Measurements from ENCODE around the gene GFRA3. TPM values are rescaled to one million over a fixed set of nuclear protein-coding genes. Genes with fewer than 3 reads are reported as not detected.
A peak's percentile ranks its signal among the peaks of the same experiment; 100 is the strongest.

The GFRA3 gene
- total RNA-seq, 3 donors from 2014 or later = not detected

DNA sequence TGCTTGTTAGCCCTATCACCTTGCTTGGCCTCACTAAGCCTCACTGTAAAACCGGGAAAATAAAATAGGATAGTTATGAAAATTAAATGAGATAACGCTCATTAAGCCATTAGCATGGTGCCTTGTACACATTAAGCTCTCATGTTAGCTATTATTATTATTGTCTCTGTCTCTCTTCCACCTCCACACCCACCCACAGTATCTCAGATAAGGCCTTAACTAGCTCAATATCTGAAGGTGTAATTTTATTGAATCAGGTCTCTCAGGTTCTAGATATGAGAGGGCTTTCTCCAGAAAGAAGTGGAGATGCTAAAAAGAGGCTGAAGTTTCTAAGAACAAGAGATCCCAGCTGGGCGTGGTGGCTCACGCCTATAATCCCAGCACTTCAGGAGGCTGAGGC, 27.6 kb downstream of the GFRA3 start:
- Histone ChIP-seq H3K4me1 (no peaks in the 10 kb centered on the region), H3K36me3 (no peaks in the 10 kb centered on the region), H3K27ac (no peak overlapping the region), H3K9me3 (no peaks in the 10 kb centered on the region), H3K27me3 (no peaks in the 10 kb centered on the region), H3K4me3 (no peak overlapping the region)
- intact Hi-C loops (cut with DNase I; ENCODE audit: low total_unique reads) = no loop called here
- no peak for DNase-seq (ENCODE audit: low spot score in 2 of 2)
- TF ChIP-seq CTCF (IDR thresholded peaks at IDR 0.05) (no peak), POLR2AphosphoS5 (IDR thresholded peaks at IDR 0.05) (no peak), POLR2A (IDR thresholded peaks at IDR 0.05) (no peak)

GRCh38 chr5:138246334-138246733, 28.1 kb downstream of the GFRA3 start:
- Histone ChIP-seq H3K27me3 (no peaks in the 10 kb centered on the region), H3K36me3 (no peaks in the 10 kb centered on the region), H3K9me3 (no peaks in the 10 kb centered on the region), H3K27ac (no peak overlapping the region), H3K4me1 (no peaks in the 10 kb centered on the region), H3K4me3 (no peak overlapping the region)
- DNase-seq (ENCODE audit: low spot score in 2 of 2) = no peak
- intact Hi-C loops (cut with DNase I; ENCODE audit: low total_unique reads) = no loop called here
- TF ChIP-seq CTCF (IDR thresholded peaks at IDR 0.05) = no peak
- no peak for TF ChIP-seq POLR2A (IDR thresholded peaks at IDR 0.05)
- no peak for TF ChIP-seq POLR2AphosphoS5 (IDR thresholded peaks at IDR 0.05)

- intact Hi-C loops (cut with DNase I; ENCODE audit: low total_unique reads) = no loop called here
- Histone ChIP-seq H3K27ac (no peak overlapping the region), H3K36me3 (no peaks in the 10 kb centered on the region)
Observed at GRCh38 chr5:138245717-138246116, 28.7 kb downstream of the GFRA3 start.

GRCh38 chr5:138243794-138244193, 30.6 kb downstream of the GFRA3 start:
- Histone ChIP-seq H3K4me3 (no peak overlapping the region), H3K9me3 (no peaks in the 10 kb centered on the region), H3K27ac (no peak overlapping the region), H3K27me3 (no peaks in the 10 kb centered on the region), H3K36me3 (no peaks in the 10 kb centered on the region), H3K4me1 (no peaks in the 10 kb centered on the region)
- intact Hi-C loops (cut with DNase I; ENCODE audit: low total_unique reads) = no loop called here
- TF ChIP-seq POLR2A (IDR thresholded peaks at IDR 0.05) (no peak), CTCF (IDR thresholded peaks at IDR 0.05) (no peak), POLR2AphosphoS5 (IDR thresholded peaks at IDR 0.05) (no peak)
- DNase-seq (ENCODE audit: low spot score in 2 of 2) = peak in 1 of 2 donors; percentile 30

More at GRCh38 chr5:138245717-138246116, 28.7 kb downstream of the GFRA3 start:
- no peak overlapping the region for H3K4me3 ChIP-seq
- H3K4me1 ChIP-seq = no peaks in the 10 kb centered on the region
- H3K27me3 ChIP-seq = no peaks in the 10 kb centered on the region
- no peak for DNase-seq (ENCODE audit: low spot score in 2 of 2)
- TF ChIP-seq CTCF (IDR thresholded peaks at IDR 0.05) (no peak), POLR2A (IDR thresholded peaks at IDR 0.05) (no peak), POLR2AphosphoS5 (IDR thresholded peaks at IDR 0.05) (no peak)
- no peaks in the 10 kb centered on the region for H3K9me3 ChIP-seq

DNA sequence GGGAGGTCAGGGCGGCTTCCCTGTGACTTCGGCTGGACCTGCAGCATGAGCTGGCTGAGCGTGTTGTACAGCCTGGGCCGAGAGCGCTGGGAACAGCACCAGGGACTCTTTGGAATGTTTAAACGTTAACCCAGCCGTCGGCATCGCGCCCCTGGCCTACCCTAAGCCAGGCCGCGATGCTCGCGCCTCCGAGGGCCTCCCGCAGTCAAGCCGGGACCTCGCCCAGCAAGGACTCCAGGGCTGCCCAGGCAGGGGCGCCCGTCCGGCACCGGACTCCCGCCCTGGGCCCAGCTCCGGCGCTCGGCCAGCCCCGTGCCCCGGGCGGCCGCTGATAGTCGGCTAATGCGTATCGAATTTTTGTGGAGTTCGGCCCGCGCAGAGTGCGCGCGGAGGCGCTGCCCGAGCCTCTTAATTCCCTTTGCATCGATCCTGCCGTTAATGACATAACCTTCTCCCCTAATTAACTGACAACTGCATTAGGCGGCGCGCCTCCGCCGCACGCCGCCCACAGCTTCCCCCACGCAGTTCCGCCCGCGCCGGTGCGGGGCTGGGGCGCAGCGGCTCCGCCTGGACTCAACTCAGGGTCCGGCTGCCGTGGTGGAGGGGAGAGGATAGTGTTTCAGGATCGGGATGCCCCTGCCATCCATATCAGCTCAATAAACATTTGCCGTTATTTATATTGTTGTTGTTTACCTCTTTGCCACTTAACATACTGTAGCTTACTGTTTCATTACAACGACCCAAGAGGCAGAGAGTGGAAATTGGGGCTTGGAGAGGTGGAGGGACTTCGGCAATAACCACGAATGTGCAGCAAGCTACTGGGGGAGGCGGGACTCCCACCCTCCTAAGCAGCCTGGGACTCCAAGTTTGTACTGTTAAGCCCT, 32.5 kb downstream of the GFRA3 start:
- Histone ChIP-seq H3K9me3 (no peaks in the 10 kb centered on the region), H3K36me3 (no peaks in the 10 kb centered on the region), H3K27me3 (no peaks in the 10 kb centered on the region), H3K27ac (no peak overlapping the region), H3K4me1 (no peaks in the 10 kb centered on the region), H3K4me3 (peak overlapping the region; percentile 39 to 79 (median 54))
- no peak for DNase-seq (ENCODE audit: low spot score in 2 of 2)
- intact Hi-C loops (cut with DNase I; ENCODE audit: low total_unique reads) = no loop called here
- TF ChIP-seq CTCF (IDR thresholded peaks at IDR 0.05) (no peak), POLR2AphosphoS5 (IDR thresholded peaks at IDR 0.05) (no peak), POLR2A (IDR thresholded peaks at IDR 0.05) (no peak)

Data from breast epithelium (tissue), 4 donors.